ENCODE results near the gene CLCN6. TPM values are rescaled to one million over a fixed set of nuclear protein-coding genes. Genes with fewer than 3 reads are reported as not detected.

Gene CLCN6
- total and polyA plus RNA-seq, 7 donors, result 5.5 to 17.5 (median 8.3) TPM

GRCh38 chr1:11793819-11794218, 12.2 kb upstream of the CLCN6 start:
- H3K9me3 ChIP-seq, result no peaks in the 10 kb centered on the region
- TF ChIP-seq CTCF (IDR thresholded peaks at IDR 0.05), result no peak
- H3K27me3 ChIP-seq (ENCODE audit: insufficient read depth in 3 of 3, low read length in 2 of 3), result no peaks in the 10 kb centered on the region
- H3K36me3 ChIP-seq (ENCODE audit: insufficient read depth in 1 of 2, low read depth in 1 of 2), result peaks cover 5 to 80% of the 10 kb centered on the region in 2 donors
- 93 to 96% (median 94%) methylated on average over 15 of the region's 15 CpGs for WGBS, 3 donors
- peaks cover 51% of the 10 kb centered on the region for H3K4me1 ChIP-seq
- no peak overlapping the region for H3K4me3 ChIP-seq
- peak overlapping the region; percentile 53 for H3K27ac ChIP-seq
- ATAC-seq, result no peak
- no peak for DNase-seq
- intact Hi-C loops (cut with DNase I), result no loop called here

- ATAC-seq, result no peak
Measured at GRCh38 chr1:11794446-11795237, 11.3 kb upstream of the CLCN6 start.

GRCh38 chr1:11795238-11795890, 10.6 kb upstream of the CLCN6 start:
- no peak overlapping the region for H3K4me3 ChIP-seq
- no peaks in the 10 kb centered on the region for H3K9me3 ChIP-seq
- peaks cover 36% of the 10 kb centered on the region for H3K4me1 ChIP-seq
- H3K27ac ChIP-seq, result peak overlapping the region; percentile 53
- DNase-seq (no peak), ATAC-seq (no peak)
- no peaks in the 10 kb centered on the region for H3K27me3 ChIP-seq (ENCODE audit: insufficient read depth in 3 of 3, low read length in 2 of 3)
- H3K36me3 ChIP-seq (ENCODE audit: insufficient read depth in 1 of 2, low read depth in 1 of 2), result peaks cover 5 to 90% of the 10 kb centered on the region in 2 donors
- no peak for TF ChIP-seq CTCF (IDR thresholded peaks at IDR 0.05)
- intact Hi-C loops (cut with DNase I), result no loop called here
- 59 to 80% (median 63%) methylated on average over 14 of the region's 14 CpGs for WGBS, 3 donors

More at GRCh38 chr1:11794446-11795237, 11.3 kb upstream of the CLCN6 start:
- H3K4me1 ChIP-seq, result peaks cover 43% of the 10 kb centered on the region
- 83 to 86% (median 83%) methylated on average over 19 of the region's 19 CpGs for WGBS, 3 donors
- H3K27ac ChIP-seq, result peak overlapping the region; percentile 53
- TF ChIP-seq CTCF (IDR thresholded peaks at IDR 0.05), result no peak
- H3K36me3 ChIP-seq (ENCODE audit: insufficient read depth in 1 of 2, low read depth in 1 of 2), result peaks cover 5 to 87% of the 10 kb centered on the region in 2 donors
- H3K27me3 ChIP-seq (ENCODE audit: insufficient read depth in 3 of 3, low read length in 2 of 3), result no peaks in the 10 kb centered on the region
- no peaks in the 10 kb centered on the region for H3K9me3 ChIP-seq
- intact Hi-C loops (cut with DNase I), result no loop called here
- DNase-seq, result no peak
- no peak overlapping the region for H3K4me3 ChIP-seq

GRCh38 chr1:11796036-11796828, 9.8 kb upstream of the CLCN6 start:
- H3K36me3 ChIP-seq (ENCODE audit: insufficient read depth in 1 of 2, low read depth in 1 of 2), result peaks cover 5 to 98% of the 10 kb centered on the region in 2 donors
- 86 to 92% (median 90%) methylated on average over 15 of the region's 15 CpGs for WGBS, 3 donors
- TF ChIP-seq CTCF (IDR thresholded peaks at IDR 0.05), result no peak
- no peaks in the 10 kb centered on the region for H3K9me3 ChIP-seq
- no peak overlapping the region for H3K4me3 ChIP-seq
- peaks cover 33% of the 10 kb centered on the region for H3K4me1 ChIP-seq
- H3K27me3 ChIP-seq (ENCODE audit: insufficient read depth in 3 of 3, low read length in 2 of 3), result no peaks in the 10 kb centered on the region
- intact Hi-C loops (cut with DNase I), result no loop called here
- peak overlapping the region; percentile 58 for H3K27ac ChIP-seq
- peak in 2 of 4 donors; percentile 21 for ATAC-seq
- DNase-seq, result no peak
